RPMI8226 (cell line): ENCODE data around the gene LAMC2.

Source experiments
- DNase-seq: peaks from one replicate; pipeline ENCODE4 v3.0.0-alpha.2; 2015

The LAMC2 gene

DNA sequence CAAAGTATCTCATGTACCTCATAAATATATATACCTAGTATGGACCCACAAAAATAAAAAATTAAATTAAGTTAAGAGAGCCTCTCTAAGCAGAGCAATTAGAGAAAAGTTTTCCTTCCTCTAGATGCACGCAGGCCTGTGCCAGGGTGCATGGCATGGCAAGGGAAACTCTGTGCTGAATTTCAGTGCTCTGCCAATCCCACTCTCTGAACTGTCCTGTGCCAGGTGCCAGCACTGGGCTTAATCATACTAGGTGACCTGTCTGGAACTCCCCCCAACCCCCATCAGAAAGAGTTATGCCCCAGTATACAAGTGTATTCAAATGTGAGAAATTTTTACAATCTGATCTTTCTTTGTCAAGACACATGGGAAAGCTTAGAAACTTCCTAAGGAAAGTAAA is 10.4 kb upstream of the LAMC2 start:
- no peak for DNase-seq

DNA sequence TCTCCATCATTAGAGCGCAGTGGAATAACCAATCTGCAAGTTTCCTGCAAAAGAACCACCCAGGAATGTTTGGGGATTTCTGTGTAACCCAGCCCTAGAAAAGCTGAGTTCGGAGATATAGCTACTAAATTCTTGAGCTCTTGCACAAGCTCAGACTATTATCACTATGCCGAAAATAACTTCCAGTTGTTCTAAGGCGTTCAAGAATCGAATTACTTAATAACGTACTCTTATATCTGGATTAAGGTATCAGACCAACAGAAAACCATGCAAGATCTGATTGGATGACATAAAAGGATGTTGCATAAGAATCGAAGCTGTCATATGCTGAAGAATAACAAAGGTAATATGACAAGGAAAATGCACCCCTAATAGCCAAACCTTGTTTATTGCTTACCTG is 7.5 kb upstream of the LAMC2 start:
- DNase-seq, result no peak

DNA sequence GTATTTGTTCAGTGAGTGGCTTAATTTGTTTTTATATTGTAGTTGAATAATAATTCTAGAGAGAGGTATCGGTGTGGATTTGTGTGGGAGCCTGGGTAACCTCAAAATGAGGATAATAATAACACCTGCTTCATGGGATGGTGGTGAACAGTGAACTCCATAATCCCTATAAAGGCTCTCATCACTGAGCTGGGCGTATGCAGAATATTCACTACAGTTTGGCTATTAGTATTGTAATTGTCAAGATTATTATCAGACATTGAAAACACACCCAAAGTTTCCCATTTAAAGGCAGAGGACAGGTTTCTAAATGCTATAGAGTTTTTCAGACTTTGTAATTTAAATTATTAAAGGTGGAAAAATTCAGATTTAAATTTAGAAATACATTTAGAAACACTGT is 7.0 kb upstream of the LAMC2 start:
- no peak for DNase-seq

DNA sequence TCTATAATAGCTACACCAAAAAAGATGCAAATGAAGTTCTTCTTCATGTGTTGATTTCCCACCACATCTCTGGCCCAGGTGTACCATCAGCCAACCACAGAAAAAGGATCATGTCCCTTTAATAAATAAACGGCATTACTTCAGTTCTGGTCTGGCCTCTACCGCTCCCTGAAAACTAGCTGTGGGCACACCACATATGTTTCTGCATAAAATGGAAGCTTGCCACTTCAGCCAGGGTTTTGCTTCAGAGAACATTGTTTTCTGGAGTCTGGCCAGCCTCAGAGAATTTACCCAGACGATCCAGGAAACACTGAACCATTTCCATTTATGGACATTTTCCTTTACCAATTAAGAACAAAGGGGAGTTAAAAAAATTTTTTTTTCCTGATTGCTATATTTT is 5.8 kb upstream of the LAMC2 start:
- DNase-seq, result peak; percentile 28

DNA sequence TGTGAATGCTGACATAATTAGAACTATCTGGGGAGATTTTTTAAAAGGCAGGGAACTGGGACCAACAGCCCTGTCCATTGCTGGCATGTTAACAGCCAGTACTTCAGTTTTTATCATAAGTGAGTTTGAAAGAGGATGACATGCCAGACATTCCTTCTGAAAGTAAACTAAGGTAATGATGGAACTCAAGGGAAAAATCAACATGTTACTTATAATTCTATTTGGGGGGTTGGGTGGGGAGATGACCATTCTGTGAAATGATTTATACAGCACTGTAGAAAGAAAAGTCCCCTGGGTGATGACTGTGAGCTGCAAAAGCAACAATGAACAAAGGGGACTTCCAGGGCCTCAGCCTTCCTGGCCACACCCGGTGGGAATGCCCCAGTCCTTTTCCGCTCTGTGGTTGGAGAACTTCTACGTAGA is 5.4 kb upstream of the LAMC2 start:
- no peak for DNase-seq

DNA sequence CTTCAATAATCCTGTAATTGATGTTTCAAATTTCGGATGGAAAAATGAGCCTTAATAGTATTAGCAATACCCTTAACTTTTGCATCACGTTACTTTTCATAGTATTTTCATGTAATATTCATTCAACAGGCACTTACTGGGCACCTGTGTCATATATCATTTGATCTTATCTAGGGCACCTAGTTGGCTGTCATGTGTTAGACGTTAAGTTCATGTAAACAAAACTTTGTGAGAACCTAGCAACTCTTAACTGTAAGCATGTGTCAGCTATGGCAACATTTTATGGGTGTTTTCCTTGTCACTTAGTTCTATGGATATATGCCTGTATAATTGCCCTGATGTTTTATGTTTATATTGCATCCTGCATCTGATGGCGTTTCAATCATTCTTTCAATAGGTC is 777 bp downstream of the LAMC2 start:
- DNase-seq, result no peak

DNA sequence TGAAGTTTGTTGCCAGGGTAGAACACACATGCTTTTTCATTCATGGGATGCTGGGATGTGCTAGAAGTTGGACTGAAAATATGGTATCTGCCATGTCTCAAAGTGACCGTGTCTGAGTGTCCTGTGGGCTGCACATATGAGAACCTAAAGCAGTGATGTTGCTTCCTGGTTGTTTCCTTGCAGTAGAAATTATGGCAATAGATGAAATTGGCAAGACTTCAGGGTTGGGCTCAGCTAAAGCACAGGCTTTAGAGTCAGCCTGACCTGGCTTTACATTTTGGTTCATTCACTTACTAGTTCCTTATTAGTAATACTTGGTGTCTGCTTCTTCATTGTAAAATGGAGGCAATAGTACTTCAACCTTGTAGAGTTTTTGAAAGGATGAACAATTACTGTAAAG is 2.2 kb downstream of the LAMC2 start:
- no peak for DNase-seq

DNA sequence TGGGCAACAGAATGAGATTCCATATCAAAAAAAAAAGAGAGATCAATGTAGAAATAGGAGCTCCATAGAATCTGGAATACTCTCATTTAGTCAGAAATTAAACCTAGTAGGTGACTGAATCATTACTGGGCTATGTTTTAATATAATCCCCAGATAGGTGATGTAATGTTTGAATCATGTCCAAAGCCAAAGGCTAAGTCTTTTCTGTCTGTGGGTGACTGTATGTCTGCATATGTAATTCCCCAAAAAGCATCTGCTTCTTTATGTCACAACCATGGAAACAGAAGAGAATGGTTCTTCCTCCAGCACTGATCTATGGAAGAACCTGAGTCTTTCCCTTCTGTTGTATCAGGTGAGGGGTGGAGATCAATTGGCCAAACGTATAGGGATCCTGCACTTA is 5.8 kb downstream of the LAMC2 start:
- no peak for DNase-seq

DNA sequence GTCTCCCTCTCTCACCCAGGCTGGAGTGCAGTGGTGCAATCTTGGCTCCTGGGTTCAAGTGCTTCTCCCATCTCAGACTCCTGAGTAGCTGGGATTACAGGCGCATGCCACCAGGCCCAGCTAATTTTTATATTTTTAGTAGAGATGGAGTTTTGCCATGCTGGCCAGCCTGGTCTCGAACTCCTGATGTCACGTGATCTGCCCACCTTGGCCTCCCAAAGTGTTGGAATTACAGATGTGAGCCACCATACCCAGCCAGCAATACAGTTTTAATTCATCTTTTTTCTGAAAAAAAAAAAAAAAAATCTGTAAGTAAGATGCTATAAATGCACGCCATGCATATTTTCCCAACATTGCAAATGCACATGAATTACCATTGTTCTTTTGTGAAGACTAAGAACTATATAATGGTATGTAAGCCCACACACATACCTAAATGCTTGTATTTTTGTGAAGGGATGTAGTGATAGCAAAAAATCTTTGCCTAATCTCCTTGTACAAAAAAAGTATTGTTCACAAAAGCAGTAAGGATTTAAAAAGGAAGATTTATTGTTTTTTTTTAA is 8.0 kb downstream of the LAMC2 start:
- DNase-seq, result no peak

DNA sequence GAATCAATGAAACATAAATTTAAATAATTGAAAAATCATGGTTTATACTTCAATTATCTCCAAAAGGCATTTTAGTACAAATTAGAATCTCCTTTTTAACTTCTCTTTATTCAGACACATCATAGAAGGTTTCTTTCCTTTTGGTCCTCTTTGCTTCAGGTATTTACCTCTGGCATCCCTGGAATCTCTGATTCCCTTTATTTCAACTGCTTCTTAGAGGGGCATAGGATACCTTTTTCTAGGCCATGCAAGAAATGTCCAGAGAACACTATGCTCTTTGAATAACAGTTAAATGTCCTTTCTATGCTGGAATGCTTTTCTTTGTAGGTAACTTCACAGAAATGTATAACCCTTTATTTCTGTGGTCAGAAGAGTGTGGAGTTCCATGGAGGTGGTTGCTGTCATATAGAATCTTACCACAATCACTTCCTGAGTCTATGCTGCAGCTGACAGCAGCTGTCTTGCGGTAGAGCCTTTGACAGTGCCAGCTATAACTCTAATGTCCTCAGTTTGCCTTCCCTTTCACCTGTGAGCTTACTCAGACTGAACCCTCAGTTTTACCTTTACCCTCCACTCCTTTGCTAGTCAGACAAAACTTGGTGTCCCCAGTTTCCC is 8.6 kb downstream of the LAMC2 start:
- DNase-seq, result peak; percentile 77

DNA sequence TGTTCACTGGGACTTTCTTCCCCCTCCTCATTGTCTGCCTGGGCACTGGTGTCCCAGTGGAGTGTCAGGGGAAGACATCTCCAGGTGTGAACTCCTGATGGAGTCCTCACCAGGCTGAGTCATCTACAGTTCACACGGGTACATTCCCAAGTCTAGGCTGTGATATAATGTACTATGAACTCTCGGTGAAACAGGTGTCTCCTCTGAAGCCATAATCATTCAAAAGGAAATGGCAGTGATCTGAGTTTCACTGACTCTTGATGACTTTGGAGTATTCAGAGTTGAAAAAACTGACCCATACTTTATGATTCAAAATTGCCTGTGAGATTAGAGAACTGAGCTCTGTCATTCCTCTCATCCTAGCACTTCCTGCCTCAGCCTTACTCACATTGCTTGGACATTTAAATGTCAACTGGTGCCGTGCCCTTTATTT is 9.1 kb downstream of the LAMC2 start:
- peak; percentile 45 for DNase-seq

DNA sequence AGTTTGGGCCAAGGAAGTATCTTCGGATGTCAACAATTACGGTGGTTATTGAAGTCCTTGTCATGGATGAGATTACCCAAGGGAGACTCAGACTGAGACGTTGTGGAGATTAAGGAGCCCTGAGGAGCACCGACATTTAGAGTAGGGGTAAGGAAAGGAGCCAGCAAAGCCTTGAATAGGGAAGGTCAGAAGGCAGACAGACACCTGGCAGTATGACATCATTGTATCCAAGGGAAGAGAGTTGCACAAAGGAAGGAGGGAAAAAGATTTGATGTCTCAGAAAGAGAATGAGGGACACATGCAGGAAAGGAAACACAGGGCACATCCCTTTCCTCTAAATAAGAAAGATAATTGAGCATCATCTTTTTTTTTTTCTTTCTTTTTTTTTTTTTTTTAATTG is 11.7 kb downstream of the LAMC2 start:
- DNase-seq, result no peak

DNA sequence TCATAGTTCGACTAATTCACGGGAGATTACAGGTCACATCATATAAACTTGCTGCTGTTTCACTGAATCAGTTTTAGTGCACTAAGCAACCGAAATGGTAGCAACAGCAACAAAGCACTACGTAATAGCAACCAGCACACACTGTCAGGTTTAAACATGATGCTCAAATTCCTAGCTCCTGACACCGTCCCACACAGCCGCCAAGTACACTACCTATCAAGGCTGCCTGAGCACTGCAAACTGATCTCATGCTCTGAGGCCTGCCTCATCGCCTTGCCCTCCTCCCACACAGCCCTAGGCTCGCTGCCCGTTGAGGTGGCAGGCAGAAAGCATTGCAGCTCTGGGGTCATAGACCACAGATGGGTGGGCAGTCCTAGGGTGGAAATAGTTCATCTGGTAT is 12.4 kb downstream of the LAMC2 start:
- no peak for DNase-seq

DNA sequence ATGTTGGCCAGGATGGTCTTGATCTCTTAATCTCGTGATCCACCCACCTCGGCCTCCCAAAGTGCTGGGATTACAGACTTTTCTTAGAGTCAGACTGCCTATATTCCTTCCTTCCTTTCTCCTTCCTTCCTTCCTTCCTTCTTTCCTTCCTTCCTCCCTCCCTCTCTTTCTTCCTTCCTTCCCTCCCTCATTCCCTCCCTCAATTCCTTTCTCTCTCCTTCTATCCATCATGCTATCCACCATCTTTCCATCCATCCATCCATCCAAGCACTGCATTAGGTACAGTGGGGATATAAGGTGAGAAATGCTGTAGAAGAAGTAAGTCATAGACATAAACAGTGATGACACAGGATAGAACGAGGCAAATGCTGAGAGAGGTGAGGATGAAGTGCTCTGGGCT is 13.2 kb downstream of the LAMC2 start:
- no peak for DNase-seq

DNA sequence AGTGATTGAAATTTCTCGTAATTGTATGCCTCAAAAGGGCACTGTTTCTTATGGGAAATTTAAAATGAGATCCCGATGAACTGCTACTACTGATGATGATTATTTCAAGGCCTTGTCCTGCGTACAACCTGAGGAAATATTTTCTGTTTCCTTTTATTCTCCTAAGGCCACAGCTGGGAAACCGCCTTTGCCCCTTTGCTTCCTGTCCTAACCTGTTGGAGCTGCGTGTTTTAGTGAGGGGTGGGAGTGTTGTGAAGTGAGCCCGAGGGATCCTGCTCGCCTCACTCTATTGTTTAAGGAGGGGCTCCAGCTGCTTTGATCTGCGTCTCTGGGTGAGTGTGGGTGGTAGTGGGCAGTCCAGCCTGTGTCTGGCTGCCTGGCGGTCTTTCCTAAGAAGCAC is 14.4 kb downstream of the LAMC2 start:
- DNase-seq, result no peak

DNA sequence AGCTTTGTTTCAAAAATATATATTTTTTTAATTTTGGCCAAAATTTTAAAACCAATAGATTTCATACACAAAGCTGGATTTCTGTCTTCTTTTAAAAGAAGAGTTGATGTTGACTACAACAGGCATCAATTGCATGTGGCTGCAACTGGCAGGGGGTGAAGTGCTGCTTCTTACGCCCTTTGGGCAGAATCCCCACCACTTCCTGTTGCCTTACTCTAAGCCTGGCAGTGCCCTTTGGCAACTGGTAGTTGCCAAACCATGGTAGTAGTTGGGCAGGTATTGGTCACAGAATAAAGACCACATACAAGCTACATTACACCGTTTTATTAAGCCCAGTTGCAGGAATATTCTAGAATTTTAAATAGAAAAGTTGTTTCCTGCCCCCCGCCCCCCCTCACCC is 17.0 kb downstream of the LAMC2 start:
- DNase-seq, result no peak

DNA sequence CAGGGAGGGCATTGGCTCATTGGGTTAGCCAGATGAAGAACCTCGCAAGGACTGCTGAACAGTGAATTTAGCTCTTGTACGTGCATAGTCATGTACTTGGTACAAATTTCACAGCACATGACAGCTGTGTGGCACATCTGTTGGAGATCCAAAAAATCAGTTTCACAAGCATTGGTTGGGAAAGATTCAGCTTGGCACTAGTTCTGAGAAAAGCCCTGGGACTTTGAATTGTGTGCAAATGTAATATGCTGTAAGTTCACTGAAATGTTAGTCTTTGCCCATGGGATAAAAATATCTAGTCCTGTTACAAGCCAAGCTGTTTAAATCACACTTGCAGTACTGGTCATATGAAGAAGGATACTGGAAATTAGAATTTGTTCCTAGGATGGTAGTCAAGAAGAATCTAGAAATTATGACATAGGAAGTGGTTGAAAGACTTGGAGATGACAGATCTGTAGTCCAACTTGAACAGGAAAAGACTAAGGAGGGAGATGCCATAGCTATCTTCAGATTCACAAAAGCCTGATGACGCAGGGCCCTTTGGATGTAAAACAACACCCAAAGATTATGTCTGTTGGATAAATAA is 19.2 kb downstream of the LAMC2 start:
- no peak for DNase-seq

DNA sequence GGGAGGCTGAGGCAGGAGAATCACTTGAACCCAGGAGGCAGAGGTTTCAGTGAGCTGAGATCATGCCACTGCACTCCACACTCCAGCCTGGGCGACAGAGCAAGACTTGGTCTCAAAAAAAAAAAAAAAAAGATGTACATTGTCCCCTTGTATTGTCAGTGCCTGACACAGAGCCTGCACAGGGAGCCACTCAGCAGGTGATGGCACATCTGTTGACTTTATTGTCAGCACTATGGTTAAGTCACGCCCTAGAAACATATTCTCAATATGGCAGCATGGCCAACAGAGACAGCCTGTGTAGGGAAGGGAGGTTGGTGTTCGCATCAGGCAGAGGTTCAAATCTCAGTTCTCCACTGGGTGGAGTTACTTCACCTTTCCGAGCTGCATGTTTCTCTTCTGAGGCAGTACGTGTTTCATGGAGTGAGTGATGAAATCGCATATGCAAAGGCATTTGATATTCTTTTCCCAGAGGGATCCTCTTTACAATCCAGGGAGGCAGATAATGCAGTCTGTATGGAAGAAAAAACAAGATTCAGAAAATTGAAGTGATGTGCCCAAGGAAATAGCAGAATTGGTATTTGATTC is 20.6 kb downstream of the LAMC2 start:
- DNase-seq, result no peak

DNA sequence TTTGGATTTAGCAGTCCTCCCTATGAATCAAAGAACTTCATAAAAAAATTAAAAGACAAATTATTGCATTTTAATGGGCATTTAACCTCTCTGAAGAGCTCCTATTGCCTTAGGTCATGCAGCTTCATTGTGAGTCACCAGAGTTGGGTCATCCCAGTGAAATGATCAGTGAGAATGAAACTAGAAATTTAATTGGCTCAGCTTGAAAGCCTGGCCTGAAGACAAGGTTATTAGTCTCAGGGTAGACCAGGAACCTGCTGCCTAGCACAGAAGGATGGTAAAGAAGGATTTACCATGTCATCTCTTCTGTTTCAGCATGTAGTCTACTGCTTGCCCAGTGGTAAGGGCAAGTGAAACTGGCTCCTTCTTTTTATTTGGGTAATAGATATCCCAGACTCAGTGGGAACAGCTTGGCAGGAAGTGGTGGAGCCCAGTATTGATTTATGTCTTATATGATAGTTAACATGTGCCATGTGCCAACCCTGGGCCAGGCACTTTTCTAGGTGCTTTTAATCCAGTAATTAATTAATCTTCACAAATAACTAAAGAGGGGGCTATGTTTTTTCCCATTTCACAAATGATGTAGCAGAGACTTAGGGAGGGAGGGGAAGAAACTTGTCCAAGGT is 23.6 kb downstream of the LAMC2 start:
- peak; percentile 17 for DNase-seq

DNA sequence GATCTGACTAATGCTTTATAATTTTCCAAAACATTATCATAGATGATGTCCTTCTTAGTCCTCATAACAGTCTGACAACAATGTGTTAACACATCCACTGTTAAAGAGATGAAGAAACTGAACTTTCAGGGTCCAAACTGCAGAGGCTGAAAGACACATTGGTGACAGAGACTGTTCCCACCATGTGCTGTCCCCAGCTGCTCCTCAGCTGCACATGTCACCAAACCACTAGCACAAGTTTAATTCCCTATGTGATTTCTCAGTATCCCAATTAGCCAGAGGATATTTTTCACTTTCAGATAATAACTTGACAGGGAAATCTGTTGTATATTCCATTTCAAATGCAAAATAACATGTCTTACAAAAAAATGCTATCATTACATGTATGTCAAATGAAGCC is 24.6 kb downstream of the LAMC2 start:
- DNase-seq, result no peak

DNA sequence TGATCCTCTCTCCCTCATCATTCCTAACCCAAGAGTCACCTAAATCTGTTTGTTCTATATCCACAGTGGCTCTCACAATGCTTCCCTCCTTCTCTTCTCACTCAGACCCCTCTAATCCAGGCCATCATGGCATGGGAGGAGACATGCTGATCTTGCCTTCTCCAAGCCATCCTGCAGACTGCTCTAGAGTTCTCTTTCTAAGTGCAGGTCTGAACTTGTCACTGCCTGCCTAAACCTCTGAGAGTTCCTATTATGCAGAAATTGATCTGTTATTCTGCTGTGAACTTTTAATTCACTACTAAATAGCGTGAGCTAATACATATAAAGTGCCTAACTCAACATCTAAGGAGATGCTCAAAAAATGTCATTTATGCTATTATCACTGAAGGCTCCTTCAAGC is 26.8 kb downstream of the LAMC2 start:
- DNase-seq, result no peak

DNA sequence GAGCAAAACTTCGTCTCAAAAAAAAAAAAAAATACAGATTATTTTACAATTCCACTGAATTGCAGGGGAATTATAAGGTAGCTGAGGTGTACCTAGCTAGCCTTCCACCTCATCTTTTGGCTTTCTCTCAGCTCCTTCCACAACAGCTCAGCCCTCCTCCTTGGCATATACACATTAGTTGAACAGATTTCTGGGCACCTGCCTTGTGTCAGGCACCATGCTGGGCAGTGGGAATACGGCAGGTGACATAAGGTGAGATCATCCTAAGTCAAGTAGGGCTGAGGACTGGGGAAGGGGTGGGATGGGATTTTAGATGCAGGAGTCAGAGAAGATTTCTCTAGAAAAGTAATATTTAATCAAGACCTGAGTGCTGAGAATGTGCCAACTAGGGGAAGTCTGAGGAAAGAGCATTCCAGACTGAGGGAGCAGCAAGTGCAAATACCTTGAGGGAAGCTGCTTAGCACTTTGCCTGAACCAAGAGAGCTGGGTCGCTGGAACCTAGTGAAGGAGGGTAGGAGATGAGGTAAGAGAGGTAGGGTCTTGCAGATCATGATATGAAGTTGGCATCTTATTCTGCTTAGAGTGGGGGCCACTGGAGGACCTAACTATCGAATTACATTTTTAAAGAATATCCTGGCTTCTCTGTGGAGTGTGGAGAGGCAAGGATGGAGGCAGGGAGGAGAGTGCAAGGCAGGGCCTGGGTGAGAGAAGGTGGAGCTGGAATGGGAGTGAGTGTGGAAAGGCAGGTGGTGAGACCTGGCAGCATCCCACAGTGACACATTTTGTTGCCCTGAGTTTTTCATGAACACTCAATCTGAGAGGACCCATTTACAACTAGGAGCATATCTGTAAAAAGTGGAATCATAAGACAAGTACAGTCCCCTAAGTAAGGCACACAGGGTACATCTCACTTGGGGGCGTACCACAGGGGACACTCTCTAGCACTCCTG is 28.2 kb downstream of the LAMC2 start:
- no peak for DNase-seq
